T-helper 1 cell treated with Interleukin-12 subunit alpha and Interleukin-12 subunit beta and Interleukin-4 antibody, amounts not matched to agents 30 μg/mL and 1 μg/mL, for 36 hours (primary cell): Measurements from ENCODE around the gene SLC16A13.
"Not testable (repeated sequence)": the region's sequence is repeated elsewhere in the genome, so short reads cannot be mapped to it uniquely, and the experiment has no call there.

ENCODE experiments used
- H3K27ac Mint-ChIP-seq: one replicate; pipeline ENCODE4 v1.8.0; 2021; ENCODE audit warnings: mild to moderate bottlenecking, mixed read lengths
- H3K27me3 Mint-ChIP-seq: one replicate; pipeline ENCODE4 v1.8.0; 2021; ENCODE audit warnings: low read depth, mixed read lengths
- H3K36me3 Mint-ChIP-seq: one replicate; pipeline ENCODE4 v1.8.0; 2021; ENCODE audit warnings: low read depth, mixed read lengths
- H3K4me1 Mint-ChIP-seq: one replicate; pipeline ENCODE4 v1.8.0; 2021; ENCODE audit warnings: low read depth, mixed read lengths
- H3K4me3 Mint-ChIP-seq: one replicate; pipeline ENCODE4 v1.8.0; 2021; ENCODE audit warnings: mild to moderate bottlenecking, moderate library complexity, mixed read lengths
- H3K9me3 Mint-ChIP-seq: one replicate; pipeline ENCODE4 v1.8.0; 2021; ENCODE audit warnings: mixed read lengths

The SLC16A13 gene

GRCh38 chr17:7081341-7082062, 45.7 kb downstream of the SLC16A13 start:
- H3K4me1 Mint-ChIP-seq = peaks cover 23% of the 10 kb centered on the region
- H3K27me3 Mint-ChIP-seq = peaks cover 19% of the 10 kb centered on the region
- no peaks in the 10 kb centered on the region for H3K36me3 Mint-ChIP-seq
- H3K9me3 Mint-ChIP-seq = no peaks in the 10 kb centered on the region
- peak overlapping the region; percentile 1 for H3K4me3 Mint-ChIP-seq
- H3K27ac Mint-ChIP-seq = no peak overlapping the region

- Mint-ChIP-seq H3K9me3 (no peaks in the 10 kb centered on the region), H3K4me1 (peaks cover 23% of the 10 kb centered on the region), H3K36me3 (no peaks in the 10 kb centered on the region), H3K27me3 (peaks cover 19% of the 10 kb centered on the region), H3K4me3 (no peak overlapping the region), H3K27ac (no peak overlapping the region)
These were observed 47.8 kb downstream of the SLC16A13 start for GRCh38 chr17:7083592-7083991.

GRCh38 chr17:7084088-7084487, 48.3 kb downstream of the SLC16A13 start:
- Mint-ChIP-seq H3K27me3 (peaks cover 19% of the 10 kb centered on the region), H3K27ac (no peak overlapping the region), H3K9me3 (no peaks in the 10 kb centered on the region), H3K4me3 (no peak overlapping the region), H3K36me3 (no peaks in the 10 kb centered on the region), H3K4me1 (peaks cover 23% of the 10 kb centered on the region)

GRCh38 chr17:7088442-7088841, 52.6 kb downstream of the SLC16A13 start:
- not testable (repeated sequence) for H3K36me3 Mint-ChIP-seq, H3K27ac Mint-ChIP-seq
- peaks cover 18% of the 10 kb centered on the region for H3K27me3 Mint-ChIP-seq

GRCh38 chr17:7089570-7089969, 53.8 kb downstream of the SLC16A13 start:
- H3K9me3 Mint-ChIP-seq, H3K27ac Mint-ChIP-seq, H3K4me1 Mint-ChIP-seq, H3K36me3 Mint-ChIP-seq, H3K4me3 Mint-ChIP-seq: not testable (repeated sequence)
- peaks cover 14% of the 10 kb centered on the region for H3K27me3 Mint-ChIP-seq

More at GRCh38 chr17:7088442-7088841, 52.6 kb downstream of the SLC16A13 start:
- not testable (repeated sequence) for H3K9me3 Mint-ChIP-seq, H3K4me1 Mint-ChIP-seq, H3K4me3 Mint-ChIP-seq
